ENCODE results near the gene NLGN4Y.

The NLGN4Y gene

DNA sequence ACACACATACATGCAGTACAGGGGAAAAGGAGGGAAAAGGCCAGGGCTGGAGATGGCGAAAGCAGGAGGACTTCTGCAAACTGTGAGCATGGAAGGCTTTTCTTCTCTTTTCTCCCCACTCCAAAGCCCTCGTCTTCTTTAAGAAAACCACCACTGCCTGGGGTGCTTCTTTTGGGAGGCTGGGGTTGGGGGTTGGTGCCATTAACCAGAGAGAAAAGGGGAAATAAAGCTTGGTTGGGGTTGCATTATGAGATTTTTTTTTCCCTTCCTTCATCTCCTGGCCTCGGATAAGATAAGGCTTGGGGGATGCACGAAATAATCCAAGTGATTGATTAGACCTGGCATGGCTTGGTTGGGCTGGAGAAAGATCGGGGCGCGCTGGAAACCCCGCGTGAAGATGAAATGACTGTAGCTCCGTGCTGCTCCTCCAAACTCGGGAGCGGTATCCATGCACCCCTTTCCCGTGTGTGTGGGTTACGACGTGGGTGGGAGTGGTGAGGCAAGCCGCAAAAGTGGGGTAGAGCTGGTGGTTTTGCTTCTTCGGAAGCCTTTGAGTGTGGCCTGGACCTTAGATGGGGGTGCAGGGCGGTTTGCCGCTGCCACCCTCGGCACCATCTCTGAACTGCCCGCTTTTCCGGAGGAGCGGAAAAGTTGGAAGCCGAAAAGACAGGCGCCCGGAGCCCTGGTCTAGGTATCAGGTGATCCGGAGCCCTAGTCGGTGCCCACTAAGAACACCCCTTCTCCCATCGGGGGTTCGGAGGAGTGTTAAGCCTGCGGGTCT lies 648 bp upstream of the NLGN4Y start:
- H3K4me3 ChIP-seq (replicated peaks; ENCODE audit: insufficient read depth, low read length), result no peak overlapping the region
- no peak overlapping the region for H3K27ac ChIP-seq (replicated peaks)
- no peak for DNase-seq (ENCODE audit: low read depth in 1 of 2, low spot score in 1 of 2)
- H3K27me3 ChIP-seq (ENCODE audit: insufficient read depth, poor library complexity, severe bottlenecking), result no peaks in the 10 kb centered on the region
- TF ChIP-seq POLR2AphosphoS5 (IDR thresholded peaks at IDR 0.05; ENCODE audit: low read depth), result no peak
- TF ChIP-seq REST (IDR thresholded peaks at IDR 0.05; ENCODE audit: insufficient replicate concordance, low read depth), result no peak
- TF ChIP-seq SPI1 (IDR thresholded peaks at IDR 0.05; ENCODE audit: borderline replicate concordance, low read depth), result no peak
- TF ChIP-seq, protein P1, sequence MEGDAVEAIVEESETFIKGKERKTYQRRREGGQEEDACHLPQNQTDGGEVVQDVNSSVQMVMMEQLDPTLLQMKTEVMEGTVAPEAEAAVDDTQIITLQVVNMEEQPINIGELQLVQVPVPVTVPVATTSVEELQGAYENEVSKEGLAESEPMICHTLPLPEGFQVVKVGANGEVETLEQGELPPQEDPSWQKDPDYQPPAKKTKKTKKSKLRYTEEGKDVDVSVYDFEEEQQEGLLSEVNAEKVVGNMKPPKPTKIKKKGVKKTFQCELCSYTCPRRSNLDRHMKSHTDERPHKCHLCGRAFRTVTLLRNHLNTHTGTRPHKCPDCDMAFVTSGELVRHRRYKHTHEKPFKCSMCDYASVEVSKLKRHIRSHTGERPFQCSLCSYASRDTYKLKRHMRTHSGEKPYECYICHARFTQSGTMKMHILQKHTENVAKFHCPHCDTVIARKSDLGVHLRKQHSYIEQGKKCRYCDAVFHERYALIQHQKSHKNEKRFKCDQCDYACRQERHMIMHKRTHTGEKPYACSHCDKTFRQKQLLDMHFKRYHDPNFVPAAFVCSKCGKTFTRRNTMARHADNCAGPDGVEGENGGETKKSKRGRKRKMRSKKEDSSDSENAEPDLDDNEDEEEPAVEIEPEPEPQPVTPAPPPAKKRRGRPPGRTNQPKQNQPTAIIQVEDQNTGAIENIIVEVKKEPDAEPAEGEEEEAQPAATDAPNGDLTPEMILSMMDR (IDR thresholded peaks at IDR 0.05; ENCODE audit: insufficient read depth, low read length), result no peak
- TF ChIP-seq GABPA (IDR thresholded peaks at IDR 0.05; ENCODE audit: low read depth), result no peak

GRCh38 chrY:14525315-14525714 lies 986 bp downstream of the NLGN4Y start:
- DNase-seq (ENCODE audit: low read depth in 1 of 2, low spot score in 1 of 2), result no peak
- no peak overlapping the region for H3K4me3 ChIP-seq (replicated peaks; ENCODE audit: insufficient read depth, low read length)
- no peak for TF ChIP-seq SPI1 (IDR thresholded peaks at IDR 0.05; ENCODE audit: borderline replicate concordance, low read depth)
- no peak overlapping the region for H3K27ac ChIP-seq (replicated peaks)
- no peaks in the 10 kb centered on the region for H3K27me3 ChIP-seq (ENCODE audit: insufficient read depth, poor library complexity, severe bottlenecking)

- Histone ChIP-seq H3K27ac (replicated peaks) (no peak overlapping the region), H3K4me3 (replicated peaks; ENCODE audit: insufficient read depth, low read length) (no peak overlapping the region), H3K27me3 (ENCODE audit: insufficient read depth, poor library complexity, severe bottlenecking) (no peaks in the 10 kb centered on the region)
- DNase-seq (ENCODE audit: low read depth in 1 of 2, low spot score in 1 of 2), result no peak
- no peak for TF ChIP-seq POLR2AphosphoS5 (IDR thresholded peaks at IDR 0.05; ENCODE audit: low read depth)
- no peak for TF ChIP-seq SPI1 (IDR thresholded peaks at IDR 0.05; ENCODE audit: borderline replicate concordance, low read depth)
- TF ChIP-seq REST (IDR thresholded peaks at IDR 0.05; ENCODE audit: insufficient replicate concordance, low read depth), result no peak
- TF ChIP-seq, protein P1 (IDR thresholded peaks at IDR 0.05; ENCODE audit: insufficient read depth, low read length), result no peak
- TF ChIP-seq GABPA (IDR thresholded peaks at IDR 0.05; ENCODE audit: low read depth), result no peak
Observed at GRCh38 chrY:14528361-14528760, 4.0 kb downstream of the NLGN4Y start.

DNA sequence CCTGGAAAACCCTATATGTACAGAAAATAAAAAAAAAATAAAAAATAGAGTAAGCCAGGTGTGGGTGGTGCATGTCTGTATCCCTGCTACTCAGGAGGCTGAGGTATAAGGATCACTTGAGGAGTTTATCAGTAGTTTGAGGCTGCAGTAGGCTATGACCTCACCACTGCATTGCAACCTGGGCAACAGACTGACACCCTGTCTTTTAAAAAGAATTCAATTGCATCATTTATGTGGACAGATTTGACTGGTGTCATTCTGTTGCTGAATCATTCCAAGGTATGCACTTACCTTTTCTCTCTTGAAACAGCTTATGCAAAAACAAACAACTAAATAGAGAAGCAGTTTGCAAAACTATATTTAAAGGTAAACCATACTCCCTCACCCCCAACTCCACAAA lies 12.4 kb downstream of the NLGN4Y start:
- Histone ChIP-seq H3K27me3 (ENCODE audit: insufficient read depth, poor library complexity, severe bottlenecking) (no peaks in the 10 kb centered on the region), H3K4me3 (replicated peaks; ENCODE audit: insufficient read depth, low read length) (no peak overlapping the region)
- no peak for TF ChIP-seq SPI1 (IDR thresholded peaks at IDR 0.05; ENCODE audit: borderline replicate concordance, low read depth)
- no peak for TF ChIP-seq REST (IDR thresholded peaks at IDR 0.05; ENCODE audit: insufficient replicate concordance, low read depth)
- no peak for TF ChIP-seq GABPA (IDR thresholded peaks at IDR 0.05; ENCODE audit: low read depth)
- TF ChIP-seq, protein P1 (IDR thresholded peaks at IDR 0.05; ENCODE audit: insufficient read depth, low read length), result no peak
- TF ChIP-seq POLR2AphosphoS5 (IDR thresholded peaks at IDR 0.05; ENCODE audit: low read depth), result no peak

More for the DNA sequence above, 12.4 kb downstream of the NLGN4Y start:
- no peak overlapping the region for H3K27ac ChIP-seq (replicated peaks)
- DNase-seq (ENCODE audit: low read depth in 1 of 2, low spot score in 1 of 2), result no peak

Measured in HL-60 (cell line).